A549 (cell line): Measurements from ENCODE around the gene SYNE2. TPM values are rescaled to one million over a fixed set of nuclear protein-coding genes. Genes with fewer than 3 reads are reported as not detected.
A peak's percentile ranks its signal among the peaks of the same experiment; 100 is the strongest.

ENCODE experiments used
- ATAC-seq, 2 experiments: fragments of 200-7000 bp in 1 of 2; fragments of >200 bp in 1 of 2; cut with Nextera tagmentation in 1 of 2; cut with Tn5 transposase in 1 of 2; 3 replicates each; pipeline versions ENCODE4 v1.8.0 to v1.9.1; 2018 to 2020; ENCODE audit warnings: mild to moderate bottlenecking in 1 of 2, moderate library complexity in 1 of 2
- CTCF ChIA-PET: fragments of 300-600 bp; sonication (Branson Sonifier 250); formaldehyde crosslinking; extraction: SDS; loops from one replicate; lab custom pipeline; 2021; ENCODE audit warnings: antibody characterized with exemption, inconsistent platforms; lab: Yijun Ruan, JAX
- POLR2A ChIA-PET: fragments of 350-600 bp; formaldehyde crosslinking; extraction: SDS; loops from one replicate; lab custom pipeline; 2021; ENCODE audit warnings: antibody characterized with exemption, inconsistent platforms; lab: Yijun Ruan, JAX
- DNase-seq, 2 experiments: peaks; one replicate each; pipeline versions ENCODE4 v3.0.0 to v3.0.0-alpha.2; 2011 to 2016; ENCODE audit warnings: low read depth in 1 of 2, low spot score in 1 of 2
- FAIRE-seq: peaks from 2 replicates; lab custom pipeline; 2011; peaks lifted over from hg19 to GRCh38; lab: Jason Lieb, UNC
- H3K27ac ChIP-seq, 2 experiments: fragments of >200 bp; sonication (Bioruptor Twin); formaldehyde crosslinking; 3 replicates each; pipeline ENCODE4 v1.5.1; 2016 to 2017
- H3K4me1 ChIP-seq: fragments of >200 bp; sonication (Bioruptor Twin); formaldehyde crosslinking; 3 replicates; pipeline ENCODE4 v1.6.1; 2016
- H3K4me2 ChIP-seq: fragments of >200 bp; sonication (Bioruptor Twin); formaldehyde crosslinking; 3 replicates; pipeline ENCODE4 v1.6.1; 2016
- H3K4me3 ChIP-seq: fragments of >200 bp; sonication (Bioruptor Twin); formaldehyde crosslinking; 3 replicates; pipeline ENCODE4 v1.5.1; 2016
- H3K9me3 ChIP-seq: fragments of >200 bp; sonication (Bioruptor Twin); formaldehyde crosslinking; 3 replicates; pipeline ENCODE4 v1.6.1; 2016
- BCL3 ChIP-seq: fragments of >200 bp; sonication (Bioruptor Twin); formaldehyde crosslinking; IDR thresholded peaks from 3 replicates; pipeline ENCODE4 v1.6.1; 2016
- CBX2 ChIP-seq: fragments of 200-600 bp; sonication (generic); IDR thresholded peaks from 2 replicates; pipeline ENCODE4 v1.6.1; 2016; ENCODE audit warnings: low read depth, mild to moderate bottlenecking, borderline replicate concordance
- CBX8 ChIP-seq: fragments of 200-600 bp; sonication (generic); IDR thresholded peaks from 2 replicates; pipeline ENCODE4 v1.6.1; 2016
- EHF ChIP-seq: fragments of 250-450 bp; sonication (Bioruptor Pico); IDR thresholded peaks from 2 replicates; pipeline ENCODE4 v1.5.0; 2020; ENCODE audit warnings: mild to moderate bottlenecking
- FOSB ChIP-seq: fragments of 250-450 bp; sonication (Bioruptor Pico); IDR thresholded peaks from 2 replicates; pipeline ENCODE4 v1.5.0; 2020; ENCODE audit warnings: mild to moderate bottlenecking, moderate library complexity
- HOXA7 ChIP-seq: fragments of 250-450 bp; sonication (Bioruptor Pico); IDR thresholded peaks from 2 replicates; pipeline ENCODE4 v1.5.0; 2020; ENCODE audit warnings: mild to moderate bottlenecking, moderate library complexity
- KDM5A ChIP-seq: fragments of 200-600 bp; sonication (generic); IDR thresholded peaks from 2 replicates; pipeline ENCODE4 v1.6.1; 2016; ENCODE audit warnings: antibody characterized with exemption, mild to moderate bottlenecking
- MAFK ChIP-seq: fragments of 450-650 bp; IDR thresholded peaks from 2 replicates; pipeline ENCODE4 v1.6.1; 2014; ENCODE audit not compliant: partially characterized antibody
- NFE2L2 ChIP-seq: fragments of 150-350 bp; conservative IDR thresholded peaks from 2 replicates; pipeline ENCODE4 v1.6.1; 2014; ENCODE audit warnings: low read length
- NR3C1 ChIP-seq: fragments of >200 bp; sonication (Bioruptor Twin); formaldehyde crosslinking; IDR thresholded peaks from 3 replicates; pipeline ENCODE4 v1.6.1; 2017
- PHF8 ChIP-seq: fragments of 200-600 bp; sonication (generic); IDR thresholded peaks from 2 replicates; pipeline ENCODE4 v1.6.1; 2016; ENCODE audit warnings: low read depth, mild to moderate bottlenecking, antibody characterized with exemption, moderate library complexity, borderline replicate concordance
- RARB ChIP-seq: fragments of 250-450 bp; sonication (Bioruptor Pico); IDR thresholded peaks from 2 replicates; pipeline ENCODE4 v1.8.0; 2021; ENCODE audit warnings: mild to moderate bottlenecking, moderate library complexity
- RCOR1 ChIP-seq: fragments of 150-350 bp; IDR thresholded peaks from 2 replicates; pipeline ENCODE4 v1.6.1; 2014; ENCODE audit warnings: antibody characterized with exemption, low read length, low read depth
- RNF2 ChIP-seq: fragments of 200-600 bp; sonication (generic); IDR thresholded peaks from 2 replicates; pipeline ENCODE4 v1.6.1; 2016; ENCODE audit warnings: low read depth, mild to moderate bottlenecking, antibody characterized with exemption, moderate library complexity, borderline replicate concordance
- SREBF2 ChIP-seq: fragments of 450-650 bp; IDR thresholded peaks from 2 replicates; pipeline ENCODE4 v1.6.1; 2014; ENCODE audit warnings: mild to moderate bottlenecking, moderate library complexity
- TFCP2L1 ChIP-seq: fragments of 250-450 bp; sonication (Bioruptor Pico); IDR thresholded peaks from 2 replicates; pipeline ENCODE4 v1.5.0; 2021; ENCODE audit warnings: mild to moderate bottlenecking
- TP53 ChIP-seq: fragments of 250-450 bp; sonication (Bioruptor Pico); IDR thresholded peaks from 2 replicates; pipeline ENCODE4 v1.5.0; 2021; ENCODE audit warnings: mild to moderate bottlenecking, moderate library complexity
- USF2 ChIP-seq: fragments of 450-650 bp; IDR thresholded peaks from 2 replicates; pipeline ENCODE4 v1.6.1; 2014; ENCODE audit warnings: antibody characterized with exemption
- ZSCAN20 ChIP-seq: fragments of 250-450 bp; sonication (Bioruptor Pico); IDR thresholded peaks from 2 replicates; pipeline ENCODE4 v1.8.0; 2022; ENCODE audit warnings: mild to moderate bottlenecking, moderate library complexity
- WGBS: methylation state at CpG from one replicate; pipeline ENCODE4 v1.1.6; 2017; ENCODE audit errors: missing lambda C conversion rate; 5-methylcytosine and 5-hydroxymethylcytosine counted together
- polyA plus RNA-seq, 4 experiments: library from polyadenylated mRNA; depleted of rRNA in 3 of 4; stranded (reverse); fragments of >200 nt; fragmentation: RNase III in 1 of 4; extraction: RNeasy Plus Mini Kit Qiagen cat#74134 plus additional on column Dnase treatment in 1 of 4; gene quantifications; 2 replicates in 3 of 4; 3 replicates in 1 of 4; pipeline ENCODE4 v1.2.3, GENCODE V29; 2011 to 2017
- TF ChIP-seq, protein P1 (sequence below): IDR thresholded peaks from 2 replicates; pipeline ENCODE4 v1.6.1; 2012; ENCODE audit warnings: low read depth, borderline replicate concordance
- TF ChIP-seq, protein P2 (sequence below): fragments of 150-350 bp; IDR thresholded peaks from 2 replicates; pipeline ENCODE4 v1.6.1; 2014; ENCODE audit warnings: low read depth, mild to moderate bottlenecking, low read length
- TF ChIP-seq, protein P3 (sequence below): IDR thresholded peaks from 2 replicates; pipeline ENCODE4 v1.6.1; 2012

The SYNE2 gene
- polyA plus RNA-seq, 2 of the 4 experiments (the other 2 are of a cell fraction), result 3.4 to 11.3 TPM

DNA sequence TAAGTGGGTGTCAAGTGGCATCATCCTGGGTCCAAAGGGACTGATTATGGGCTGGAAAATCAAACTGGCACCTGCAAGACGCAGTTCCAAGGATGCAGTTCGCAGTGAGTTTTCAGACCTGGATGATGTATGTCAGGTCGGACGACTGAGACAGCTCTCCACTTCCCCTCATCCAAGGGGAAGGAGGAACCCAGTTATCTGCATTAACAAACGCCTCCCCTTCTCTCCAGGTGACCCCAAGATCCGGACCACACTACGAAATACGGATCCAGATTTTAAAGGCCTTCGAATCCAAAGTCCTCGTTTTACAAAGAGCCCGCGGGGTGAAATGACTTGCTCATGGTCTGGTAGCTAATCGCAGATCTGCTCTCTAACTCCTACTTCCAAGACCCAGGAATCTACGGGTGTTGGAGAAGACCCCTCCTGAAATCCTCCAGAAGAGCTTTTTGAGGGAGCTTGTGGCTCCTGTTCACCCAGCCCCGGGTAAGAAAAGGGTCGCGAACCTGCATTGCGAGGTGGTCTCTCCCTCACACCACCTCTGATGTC lies 460 bp upstream of the SYNE2 start:
- DNase-seq (peak in 1 of 2 experiments; percentile 29), ATAC-seq (peak; percentile 25 to 43; a peak in 5 of 6 replicates), FAIRE-seq (no peak)
- peaks cover 8% of the 10 kb centered on the region for H3K4me1 ChIP-seq
- H3K4me2 ChIP-seq, result peak overlapping the region; percentile 86
- POLR2A ChIA-PET, result interaction anchor here (0.7 kb wide), 1 partner anchor 439 kb away, joined by 6 read pairs; no protein-coding TSS in a partner anchor
- H3K27ac ChIP-seq, result peak overlapping the region; percentile 81 to 91
- no peaks in the 10 kb centered on the region for H3K9me3 ChIP-seq
- CTCF ChIA-PET, result interaction anchor here (0.7 to 1.4 kb wide), 10 partner anchors 10 to 948 kb away, joined by 3 to 4 read pairs (median 3); no protein-coding TSS in a partner anchor
- WGBS, result 35% methylated on average over 18 of the region's 18 CpGs
- peak overlapping the region; percentile 75 for H3K4me3 ChIP-seq
- TF ChIP-seq, protein P1, sequence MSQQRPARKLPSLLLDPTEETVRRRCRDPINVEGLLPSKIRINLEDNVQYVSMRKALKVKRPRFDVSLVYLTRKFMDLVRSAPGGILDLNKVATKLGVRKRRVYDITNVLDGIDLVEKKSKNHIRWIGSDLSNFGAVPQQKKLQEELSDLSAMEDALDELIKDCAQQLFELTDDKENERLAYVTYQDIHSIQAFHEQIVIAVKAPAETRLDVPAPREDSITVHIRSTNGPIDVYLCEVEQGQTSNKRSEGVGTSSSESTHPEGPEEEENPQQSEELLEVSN, result 0 out of 2 replicates have a peak, but pooled peaks have one; percentile 24
- TF ChIP-seq PHF8 (peak; percentile 33; the same call in 1 of the 2 replicates), NFE2L2 (no peak)

DNA sequence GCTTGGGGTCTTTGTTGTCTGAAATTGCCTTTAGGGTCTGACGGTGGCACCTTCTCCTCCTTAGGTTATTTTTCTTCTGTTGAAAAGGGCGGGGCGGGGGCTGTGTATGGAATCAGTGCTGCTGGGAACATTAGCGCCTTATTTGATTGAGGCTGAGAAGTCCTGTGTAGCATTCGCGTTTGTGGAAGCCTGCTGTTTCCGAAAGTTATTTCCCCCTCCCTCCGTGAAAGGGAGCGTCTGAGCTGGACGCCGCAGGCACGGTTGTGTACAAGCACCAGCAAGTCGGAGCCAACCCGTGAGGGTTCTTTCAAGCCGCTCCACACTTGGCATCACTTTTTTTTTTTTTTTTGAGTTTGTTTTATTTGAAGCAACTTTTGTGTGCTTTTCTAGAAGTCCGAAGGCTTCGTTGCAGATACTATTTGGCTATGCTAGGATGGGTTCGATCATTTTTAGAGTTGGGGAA lies 1.1 kb downstream of the SYNE2 start:
- Histone ChIP-seq H3K4me3 (peak overlapping the region; percentile 75), H3K4me1 (peaks cover 8% of the 10 kb centered on the region)
- WGBS, result 1% methylated on average over 18 of the region's 18 CpGs
- POLR2A ChIA-PET, result no interaction called here
- FAIRE-seq, result no peak
- TF ChIP-seq, protein P2, sequence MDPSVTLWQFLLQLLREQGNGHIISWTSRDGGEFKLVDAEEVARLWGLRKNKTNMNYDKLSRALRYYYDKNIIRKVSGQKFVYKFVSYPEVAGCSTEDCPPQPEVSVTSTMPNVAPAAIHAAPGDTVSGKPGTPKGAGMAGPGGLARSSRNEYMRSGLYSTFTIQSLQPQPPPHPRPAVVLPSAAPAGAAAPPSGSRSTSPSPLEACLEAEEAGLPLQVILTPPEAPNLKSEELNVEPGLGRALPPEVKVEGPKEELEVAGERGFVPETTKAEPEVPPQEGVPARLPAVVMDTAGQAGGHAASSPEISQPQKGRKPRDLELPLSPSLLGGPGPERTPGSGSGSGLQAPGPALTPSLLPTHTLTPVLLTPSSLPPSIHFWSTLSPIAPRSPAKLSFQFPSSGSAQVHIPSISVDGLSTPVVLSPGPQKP, result no peak
- TF ChIP-seq RARB (CRISPR knock-in tag), result no peak
- TF ChIP-seq CBX8, result no peak
- TF ChIP-seq RCOR1, result no peak
- no peak for TF ChIP-seq BCL3
- no peak for TF ChIP-seq SREBF2
- no peak for TF ChIP-seq HOXA7 (CRISPR knock-in tag)
- TF ChIP-seq TP53 (CRISPR knock-in tag), result no peak
- no peak for TF ChIP-seq RNF2
- TF ChIP-seq USF2, result no peak
- no peak for TF ChIP-seq KDM5A
- TF ChIP-seq NR3C1, result no peak
- no peak for TF ChIP-seq TFCP2L1 (CRISPR knock-in tag)
- no peak for TF ChIP-seq FOSB (CRISPR knock-in tag)
- TF ChIP-seq, all 56 proteins: peak for 0
- Histone ChIP-seq H3K4me2 (peak overlapping the region; percentile 86), H3K27ac (peak overlapping the region; percentile 81 to 91), H3K9me3 (no peaks in the 10 kb centered on the region)
- CTCF ChIA-PET, result no interaction called here
- ATAC-seq, result peak; percentile 52 to 54
- peak; percentile 47 to 60 for DNase-seq

DNA sequence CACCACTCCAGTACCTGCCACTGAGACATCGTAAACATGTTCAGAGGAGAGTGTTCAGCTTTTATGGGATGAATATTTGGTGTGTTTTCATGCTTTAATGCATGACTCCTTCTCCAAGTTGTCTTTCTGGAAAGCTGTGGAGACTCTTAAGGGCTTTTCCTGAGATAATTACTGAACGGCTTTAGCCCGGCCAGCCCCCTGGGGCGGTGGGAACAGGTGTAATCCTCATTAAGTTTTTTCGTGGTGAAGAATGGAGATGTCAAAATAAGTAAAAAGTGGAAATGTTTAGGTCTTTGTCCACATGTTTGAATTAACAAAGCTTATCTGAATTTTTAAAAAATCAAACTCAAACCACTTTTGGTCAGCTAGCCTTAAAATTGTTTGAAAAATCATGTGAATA lies 1.5 kb downstream of the SYNE2 start:
- WGBS, result 59% methylated on average over 5 of the region's 5 CpGs
- no peak; a peak in 1 of 6 replicates for ATAC-seq
- no peak for TF ChIP-seq EHF (CRISPR knock-in tag)
- no peak for TF ChIP-seq SREBF2
- TF ChIP-seq ZSCAN20 (CRISPR knock-in tag), result no peak
- TF ChIP-seq CBX2, result no peak
- TF ChIP-seq, protein P3, sequence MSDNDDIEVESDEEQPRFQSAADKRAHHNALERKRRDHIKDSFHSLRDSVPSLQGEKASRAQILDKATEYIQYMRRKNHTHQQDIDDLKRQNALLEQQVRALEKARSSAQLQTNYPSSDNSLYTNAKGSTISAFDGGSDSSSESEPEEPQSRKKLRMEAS, result no peak
- TF ChIP-seq HOXA7 (CRISPR knock-in tag), result no peak
- no peak for TF ChIP-seq MAFK
- no peak for TF ChIP-seq KDM5A
- TF ChIP-seq, all 56 proteins: peak for 0
- no peak for FAIRE-seq
- peak overlapping the region; percentile 75 for H3K4me3 ChIP-seq
- ChIA-PET POLR2A (no interaction called here), CTCF (no interaction called here)
- peaks cover 8% of the 10 kb centered on the region for H3K4me1 ChIP-seq
- H3K9me3 ChIP-seq, result no peaks in the 10 kb centered on the region
- H3K27ac ChIP-seq, result peak overlapping the region; percentile 81 to 91; a peak in 4 of 6 replicates
- H3K4me2 ChIP-seq, result peak overlapping the region; percentile 86
- no peak for DNase-seq
